Measurements from ENCODE around the gene ADGRG3.

ADGRG3 gene

DNA sequence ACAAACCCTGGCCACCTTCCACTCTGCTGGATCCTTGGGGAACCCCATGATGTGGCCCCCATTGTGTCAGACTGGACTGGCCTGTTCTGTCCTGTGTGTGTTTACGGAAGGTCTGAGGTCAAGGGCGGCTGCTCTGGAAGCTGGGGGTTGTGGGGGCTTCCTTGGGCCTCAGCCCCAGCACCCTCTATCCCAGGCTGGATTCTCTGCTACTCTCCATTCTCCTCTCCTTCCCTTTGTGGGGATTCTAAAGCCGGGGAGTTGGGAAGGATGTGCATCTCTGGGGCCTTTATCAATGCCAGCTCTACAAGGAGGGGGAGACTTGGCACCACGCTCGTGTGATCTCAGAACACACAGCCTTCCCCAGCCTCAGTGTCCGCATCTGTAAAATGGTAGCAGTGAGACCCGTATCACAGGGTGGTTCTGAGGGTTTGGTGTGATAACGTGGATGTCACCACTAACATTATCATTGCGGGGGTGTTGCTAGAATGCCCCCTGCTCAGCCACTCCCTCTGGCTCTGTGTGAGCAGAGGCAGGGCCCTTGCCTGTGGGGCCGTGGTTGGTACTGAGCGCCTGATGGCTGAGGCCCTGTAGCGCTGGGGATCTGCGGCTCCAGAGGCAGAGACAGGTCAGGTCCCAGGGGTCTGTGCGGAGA is 21.6 kb upstream of the ADGRG3 start:
- no peak for DNase-seq (ENCODE audit: low spot score)
- Histone ChIP-seq H3K27ac (peak overlapping the region in 1 of 2 donors; percentile 33), H3K4me3 (no peak overlapping the region)
- TF ChIP-seq, protein P1, sequence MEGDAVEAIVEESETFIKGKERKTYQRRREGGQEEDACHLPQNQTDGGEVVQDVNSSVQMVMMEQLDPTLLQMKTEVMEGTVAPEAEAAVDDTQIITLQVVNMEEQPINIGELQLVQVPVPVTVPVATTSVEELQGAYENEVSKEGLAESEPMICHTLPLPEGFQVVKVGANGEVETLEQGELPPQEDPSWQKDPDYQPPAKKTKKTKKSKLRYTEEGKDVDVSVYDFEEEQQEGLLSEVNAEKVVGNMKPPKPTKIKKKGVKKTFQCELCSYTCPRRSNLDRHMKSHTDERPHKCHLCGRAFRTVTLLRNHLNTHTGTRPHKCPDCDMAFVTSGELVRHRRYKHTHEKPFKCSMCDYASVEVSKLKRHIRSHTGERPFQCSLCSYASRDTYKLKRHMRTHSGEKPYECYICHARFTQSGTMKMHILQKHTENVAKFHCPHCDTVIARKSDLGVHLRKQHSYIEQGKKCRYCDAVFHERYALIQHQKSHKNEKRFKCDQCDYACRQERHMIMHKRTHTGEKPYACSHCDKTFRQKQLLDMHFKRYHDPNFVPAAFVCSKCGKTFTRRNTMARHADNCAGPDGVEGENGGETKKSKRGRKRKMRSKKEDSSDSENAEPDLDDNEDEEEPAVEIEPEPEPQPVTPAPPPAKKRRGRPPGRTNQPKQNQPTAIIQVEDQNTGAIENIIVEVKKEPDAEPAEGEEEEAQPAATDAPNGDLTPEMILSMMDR (IDR thresholded peaks at IDR 0.05) = no peak

DNA sequence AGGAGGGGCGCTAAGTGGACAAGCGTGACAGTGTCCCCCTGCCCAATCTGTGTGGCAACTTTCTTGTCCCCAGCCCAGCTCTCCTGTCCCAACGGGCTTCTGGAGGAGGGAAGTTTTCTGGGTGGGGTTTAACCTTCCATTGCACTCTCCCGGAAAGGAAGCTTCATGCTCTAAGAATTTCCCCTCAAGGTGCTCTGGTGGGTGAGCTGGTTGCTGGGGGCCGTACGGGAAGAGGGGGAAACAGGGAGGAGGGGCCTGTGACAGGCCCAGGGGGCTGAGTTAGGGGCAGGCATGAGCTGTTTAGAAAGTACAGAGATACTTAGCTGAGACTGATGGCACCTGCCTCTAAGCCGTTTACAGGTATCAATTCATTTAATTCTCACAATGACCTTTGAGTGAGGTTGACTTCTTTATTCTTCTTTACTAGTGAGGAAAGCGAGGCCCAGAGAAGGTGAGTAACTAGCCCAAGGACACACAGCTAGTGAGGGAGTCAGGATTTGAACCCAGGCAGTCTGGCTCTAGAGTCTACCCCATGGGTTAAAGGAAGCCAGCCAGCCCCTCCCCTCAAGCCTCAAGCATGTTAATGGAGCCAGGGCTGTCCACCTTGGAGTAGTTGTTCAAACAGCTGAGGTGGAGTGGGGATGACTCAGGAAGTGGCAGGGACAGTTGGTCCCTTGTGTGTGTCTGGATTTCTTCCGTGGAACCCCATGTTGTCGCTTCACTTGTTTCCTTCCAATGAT is 20.8 kb upstream of the ADGRG3 start:
- Histone ChIP-seq H3K4me3 (no peak overlapping the region), H3K27ac (peak overlapping the region in 1 of 2 donors; percentile 33)
- TF ChIP-seq, protein P1 (IDR thresholded peaks at IDR 0.05) = no peak
- no peak for DNase-seq (ENCODE audit: low spot score)

DNA sequence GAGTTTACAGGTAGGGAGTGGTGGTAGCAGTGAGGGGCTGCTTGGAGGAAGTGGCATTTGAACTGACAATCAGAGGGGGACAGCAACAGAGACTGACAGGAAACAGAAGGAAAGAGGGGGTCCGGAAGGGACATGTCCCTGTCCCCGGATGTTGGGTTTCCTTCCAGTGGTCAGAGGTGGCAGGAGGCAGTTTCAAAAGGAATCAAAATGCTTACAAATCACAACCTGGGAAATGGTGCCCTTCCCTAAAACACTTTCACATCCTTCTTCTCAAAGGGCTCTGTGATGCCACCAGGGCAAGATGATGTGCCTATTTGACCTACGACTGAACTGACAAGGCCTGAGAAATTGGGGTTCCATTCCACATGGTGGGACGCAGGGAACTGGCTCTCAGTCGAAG is 20.0 kb upstream of the ADGRG3 start:
- DNase-seq (ENCODE audit: low spot score) = no peak
- TF ChIP-seq, protein P1 (IDR thresholded peaks at IDR 0.05) = no peak
- Histone ChIP-seq H3K27ac (peak overlapping the region in 1 of 2 donors; percentile 33), H3K4me3 (no peak overlapping the region)

DNA sequence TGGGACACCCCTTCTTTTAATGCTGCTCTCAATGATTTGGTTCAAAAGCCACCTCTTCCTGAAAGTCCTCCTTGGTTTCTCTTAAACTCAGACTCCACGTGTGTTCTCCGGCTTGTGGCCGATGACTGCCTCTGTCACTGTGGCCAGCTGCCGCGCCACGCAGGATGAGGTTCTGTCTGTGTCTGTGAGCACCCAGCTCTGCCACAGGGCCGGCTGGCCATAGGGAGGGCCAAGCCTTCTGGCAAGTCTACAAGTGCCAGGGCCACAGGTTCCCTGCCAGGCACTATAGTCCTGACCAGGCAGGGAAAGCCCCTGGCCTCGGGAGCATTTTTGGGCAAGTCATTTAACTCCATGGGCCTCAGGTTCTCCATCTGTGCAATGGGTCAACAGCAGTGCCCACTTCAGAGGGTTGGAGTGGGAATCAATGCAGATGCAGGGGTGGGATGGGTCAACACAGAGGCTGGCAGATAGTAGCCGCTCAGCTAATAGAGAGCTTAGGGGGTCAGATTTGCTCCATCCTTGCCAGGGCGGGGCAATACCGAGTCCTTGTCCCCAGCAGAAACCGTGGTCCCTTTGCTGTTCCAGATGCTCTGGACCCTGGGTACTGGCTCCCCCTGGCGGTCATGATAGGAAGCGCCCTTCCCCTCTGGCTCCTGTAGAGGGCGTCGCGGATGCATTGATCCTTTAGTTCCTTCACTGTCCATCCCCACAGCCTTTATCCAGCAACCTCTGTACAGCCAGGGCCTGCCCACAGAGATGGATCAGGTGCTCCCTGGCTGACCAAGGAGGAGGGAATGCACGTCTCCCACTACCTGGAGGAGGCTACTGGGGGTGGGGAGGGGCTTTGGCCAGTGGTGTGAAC is 19.3 kb upstream of the ADGRG3 start:
- no peak overlapping the region for H3K4me3 ChIP-seq
- H3K27ac ChIP-seq = peak overlapping the region in 1 of 2 donors; percentile 33
- TF ChIP-seq, protein P1 (IDR thresholded peaks at IDR 0.05) = peak; percentile 93
- no peak for DNase-seq (ENCODE audit: low spot score)

DNA sequence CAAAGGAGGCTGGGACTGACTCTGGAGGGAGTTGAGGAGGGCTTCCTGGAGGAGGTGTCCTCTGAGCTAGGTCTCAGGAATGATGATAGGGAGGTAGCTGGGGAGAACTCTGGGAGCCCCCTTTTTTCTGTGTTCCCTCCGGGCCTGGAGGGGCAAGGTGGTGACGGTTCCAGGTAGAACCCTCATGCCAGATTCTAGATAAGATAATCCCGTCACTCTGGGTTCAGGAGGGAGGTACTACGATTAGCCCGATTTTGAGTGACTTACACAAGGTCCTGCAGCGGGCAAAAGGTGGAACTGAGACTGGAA is 18.7 kb upstream of the ADGRG3 start:
- Histone ChIP-seq H3K4me3 (no peak overlapping the region), H3K27ac (no peak overlapping the region)
- no peak for DNase-seq (ENCODE audit: low spot score)
- TF ChIP-seq, protein P1 (IDR thresholded peaks at IDR 0.05) = no peak

DNA sequence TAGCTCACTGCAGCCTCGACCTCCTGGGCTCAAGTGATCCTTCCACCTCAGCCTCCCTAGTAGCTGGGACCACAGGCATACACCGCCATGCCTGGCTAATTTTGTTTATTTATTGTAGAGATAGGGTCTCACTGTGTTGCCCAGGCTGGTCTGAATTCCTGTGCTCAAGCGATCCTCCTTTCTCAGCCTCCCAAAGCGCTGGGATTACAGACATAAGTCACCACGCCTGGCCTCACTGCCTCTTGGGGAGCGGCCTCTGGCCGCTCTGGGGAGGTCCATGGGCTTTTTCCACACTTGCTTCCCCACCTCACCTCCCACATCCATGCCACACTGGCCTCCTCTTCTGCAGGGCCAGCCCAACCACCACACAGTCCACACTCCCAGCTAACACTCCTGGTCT is 18.3 kb upstream of the ADGRG3 start:
- TF ChIP-seq, protein P1 (IDR thresholded peaks at IDR 0.05) = no peak
- Histone ChIP-seq H3K27ac (no peak overlapping the region), H3K4me3 (no peak overlapping the region)
- no peak for DNase-seq (ENCODE audit: low spot score)

Data from coronary artery (tissue), 2 donors.